Stomach (tissue), 4 donors: ENCODE data around the gene DNM1.

Experiments
- CTCF ChIP-seq, 7 experiments: fragments of 450-650 bp in 4 of 7; fragments of 200-600 bp in 3 of 7; sonication (generic) in 3 of 7; IDR thresholded peaks; one replicate each; pipeline ENCODE4 v1.5.1; 2016 to 2019; ENCODE audit warnings: antibody characterized with exemption in 7 of 7, control low read depth in 2 of 7, mild to moderate bottlenecking in 1 of 7
- POLR2AphosphoS5 ChIP-seq, 3 donors: sonication (generic); formaldehyde crosslinking; IDR thresholded peaks; one replicate each; pipeline ENCODE4 v1.6.1; 2016; ENCODE audit warnings: antibody characterized with exemption in 3 of 3

GRCh38 chr9:128153947-128154695 lies 49.1 kb upstream of the DNM1 start:
- TF ChIP-seq POLR2AphosphoS5 (IDR thresholded peaks at IDR 0.05) = peak in 1 of 3 donors; percentile 24
- no peak for TF ChIP-seq CTCF (IDR thresholded peaks at IDR 0.05)
